ENCODE data around the gene ZFP1.
"Not testable (repeated sequence)": the region's sequence is repeated elsewhere in the genome, so short reads cannot be mapped to it uniquely, and the experiment has no call there.

ZFP1 gene

DNA sequence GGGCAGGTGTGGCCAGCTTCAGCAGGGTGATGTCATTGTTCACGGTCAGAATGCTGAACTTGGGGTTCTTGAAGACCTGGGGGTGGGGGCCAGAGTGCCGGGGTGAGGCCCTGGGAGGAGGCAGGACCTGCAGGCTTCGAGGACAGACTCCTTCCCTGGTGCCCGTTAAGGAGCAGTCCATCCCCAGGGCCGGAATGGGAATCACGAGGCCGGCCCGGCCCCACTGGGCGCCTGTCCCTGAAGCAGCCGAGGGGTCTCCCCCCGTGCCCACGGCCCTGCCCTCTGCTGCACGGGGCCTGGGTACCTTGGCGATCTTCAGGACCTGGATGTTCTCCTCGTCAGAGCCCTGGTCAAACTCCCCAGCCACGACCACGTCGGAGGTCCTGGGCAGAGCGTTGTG lies 57.1 kb downstream of the ZFP1 start:
- DNase-seq = not testable (repeated sequence)

- not testable (repeated sequence) for DNase-seq
Observed at GRCh38 chr16:75205961-75206748, 57.8 kb downstream of the ZFP1 start.

DNA sequence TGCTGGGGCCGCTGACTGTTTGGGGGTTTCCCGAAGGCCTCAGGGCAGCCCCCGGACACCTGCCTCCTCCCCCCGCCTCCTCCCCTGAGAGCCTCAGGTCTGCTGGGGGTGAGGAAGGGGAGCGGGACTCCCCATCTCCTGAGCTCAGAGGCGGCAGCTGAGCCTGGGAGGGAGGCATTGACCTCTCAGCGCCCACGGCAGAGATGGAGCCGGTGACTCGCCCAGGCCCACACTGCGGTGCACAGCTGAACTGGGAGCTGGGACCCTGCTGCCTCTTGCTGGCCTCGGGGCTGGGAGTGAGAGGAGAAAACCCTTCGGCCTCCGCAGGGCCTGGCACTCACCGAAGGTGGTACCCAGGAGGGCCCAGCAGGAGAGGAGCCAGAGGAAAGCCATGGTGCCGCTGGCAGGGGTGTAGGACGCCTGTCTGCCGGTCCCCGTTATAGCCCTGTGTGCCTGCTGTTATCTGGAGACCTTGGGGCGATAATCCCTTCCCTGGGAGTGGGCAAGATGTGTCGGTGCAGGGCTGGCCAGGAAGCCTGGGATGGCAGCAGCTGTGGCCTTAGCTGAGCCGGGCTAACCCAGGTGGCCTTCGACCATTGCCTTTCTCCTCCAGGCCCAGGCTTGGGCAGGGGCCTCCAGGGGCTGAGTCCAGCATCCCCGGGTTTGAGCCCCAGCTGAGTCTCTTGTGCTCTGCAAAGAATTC lies 58.6 kb downstream of the ZFP1 start, which contains the start of gene CTRB2:
TSS of gene CTRB2 (minus strand) at position 413 of the 703 bp plus-strand sequence. CDS start at position 393, 20 bp downstream.
- DNase-seq = no peak

- DNase-seq = no peak
Observed at GRCh38 chr16:75207831-75208230, 59.5 kb downstream of the ZFP1 start.

DNA sequence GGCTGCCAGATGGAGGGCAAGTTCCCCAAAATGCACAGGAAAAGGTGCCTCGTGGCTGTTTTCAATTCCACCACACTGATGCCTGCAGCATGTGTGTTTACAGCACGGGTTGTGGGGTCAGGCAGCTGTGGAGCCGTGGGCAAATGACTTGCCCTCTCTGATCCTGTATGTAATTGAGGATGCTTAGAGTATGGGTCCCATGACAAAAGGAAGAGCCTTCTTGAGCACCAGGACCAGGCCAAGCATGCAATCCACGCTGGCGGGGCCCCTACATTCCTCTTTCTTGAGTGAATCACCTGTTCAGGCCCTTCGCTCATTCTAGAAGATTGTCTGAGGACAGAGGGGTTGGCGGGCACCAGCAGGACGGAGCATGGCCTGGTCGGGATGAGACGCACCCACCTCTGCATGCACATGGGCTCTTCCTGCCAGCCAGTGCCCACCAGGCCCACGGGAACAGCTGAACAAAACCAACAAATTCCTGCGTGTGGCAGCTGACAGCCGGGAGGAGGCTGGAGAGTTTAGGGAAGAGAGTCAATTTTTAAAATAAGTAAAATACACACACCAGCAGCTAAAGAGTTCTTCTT lies 60.0 kb downstream of the ZFP1 start:
- no peak for DNase-seq

DNA sequence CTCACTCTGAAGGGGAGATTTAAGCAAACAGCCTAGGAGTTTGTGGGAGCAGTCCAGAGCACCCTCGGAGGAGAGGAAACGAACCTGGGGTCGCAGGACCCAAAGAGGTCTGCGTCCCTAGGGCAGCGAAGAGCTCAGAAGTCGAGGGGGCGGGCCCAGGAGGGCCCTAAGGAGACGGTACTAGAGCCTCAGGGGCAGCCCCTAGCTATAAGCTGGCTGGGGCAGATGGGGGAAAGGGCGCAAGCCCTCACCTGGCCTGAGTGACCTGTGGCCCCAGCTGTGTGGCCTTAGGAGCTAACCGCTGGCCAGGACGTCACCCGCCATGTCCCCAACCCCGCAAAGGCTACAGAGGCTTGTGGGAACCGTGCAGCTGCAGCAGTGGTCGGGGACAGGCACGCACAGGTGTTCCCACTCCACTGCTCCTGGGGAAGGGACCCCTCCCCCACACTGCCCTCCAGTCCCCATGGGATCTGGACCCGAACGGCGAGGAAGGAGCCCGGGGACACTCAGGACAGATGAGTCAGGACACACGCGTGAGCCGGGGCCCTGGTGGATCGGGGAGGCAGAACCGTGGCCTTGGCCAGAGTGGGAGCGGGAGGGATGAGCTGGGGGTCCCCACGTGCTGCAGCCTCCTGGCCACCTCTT lies 60.7 kb downstream of the ZFP1 start:
- no peak for DNase-seq

DNA sequence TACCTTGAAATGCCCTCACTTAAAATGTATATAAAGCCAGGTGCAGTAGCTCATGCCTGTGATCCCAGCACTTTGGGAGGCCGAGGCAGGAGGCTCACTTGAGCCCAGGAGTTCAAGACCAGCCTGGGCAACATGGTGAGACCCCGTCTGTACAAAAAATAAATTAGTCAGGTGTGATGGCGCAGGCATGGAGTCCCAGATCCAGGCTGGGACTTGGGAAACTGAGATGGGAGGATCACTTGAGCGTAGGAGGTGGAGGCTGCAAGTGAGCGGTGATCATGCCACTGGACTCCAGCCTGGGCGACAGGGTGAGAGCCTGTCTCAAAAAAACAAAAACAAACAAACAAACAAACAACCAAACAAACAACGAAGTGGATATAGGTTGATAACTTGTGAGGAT lies 61.2 kb downstream of the ZFP1 start:
- DNase-seq = not testable (repeated sequence)

- no peak for DNase-seq
Observed at GRCh38 chr16:75209944-75210343, 61.6 kb downstream of the ZFP1 start.

GRCh38 chr16:75211286-75211685 lies 63.0 kb downstream of the ZFP1 start:
- not testable (repeated sequence) for DNase-seq

- no peak for DNase-seq
Observed at GRCh38 chr16:75216127-75216526, 67.8 kb downstream of the ZFP1 start.

GRCh38 chr16:75216576-75216975 lies 68.3 kb downstream of the ZFP1 start:
- DNase-seq = no peak

GRCh38 chr16:75217389-75217851 lies 69.1 kb downstream of the ZFP1 start:
- no peak for DNase-seq

DNA sequence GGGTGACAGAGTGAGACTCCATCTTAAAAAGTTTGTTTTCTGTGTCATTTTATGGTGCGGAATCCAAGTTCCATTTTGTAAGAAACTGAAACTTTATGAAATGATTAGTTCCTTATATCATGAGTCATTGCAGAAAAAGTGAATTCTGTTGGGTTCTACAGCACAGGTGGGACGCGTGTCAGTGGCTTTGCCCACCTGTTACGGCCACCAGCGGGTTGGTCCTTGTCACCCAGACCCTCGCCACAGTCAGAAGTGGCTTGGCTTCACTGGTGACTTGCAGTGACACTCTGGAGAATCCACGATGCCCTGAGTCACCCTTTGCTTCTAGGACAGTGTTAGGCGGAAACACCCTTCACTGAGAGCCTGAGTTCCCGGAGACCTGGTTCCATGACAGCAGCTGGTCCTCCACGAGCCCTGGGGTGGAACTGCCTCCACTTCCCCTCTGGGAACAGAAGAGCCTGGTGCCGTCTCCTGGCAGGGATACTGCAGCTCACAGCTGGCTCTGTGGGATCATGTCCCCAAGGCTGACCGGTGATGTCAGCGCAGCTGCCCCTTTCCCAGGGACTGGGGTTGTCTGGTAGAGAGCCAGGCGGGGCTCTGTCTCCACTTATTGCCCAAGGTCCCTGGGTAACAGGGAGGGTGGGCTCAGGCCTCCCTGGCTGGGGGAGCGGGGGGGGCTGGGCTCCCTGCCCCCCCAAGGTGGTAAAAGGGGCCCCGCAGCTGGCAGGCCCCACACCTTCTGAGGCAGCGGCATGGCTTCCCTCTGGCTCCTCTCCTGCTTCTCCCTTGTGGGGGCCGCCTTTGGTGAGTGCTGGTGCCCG lies 70.1 kb downstream of the ZFP1 start, which contains the start of gene CTRB1:
TSS of gene CTRB1 (plus strand) at position 733 of the 821 bp plus-strand sequence. CDS start at position 753, 20 bp downstream.
- peak; percentile 10 for DNase-seq

DNA sequence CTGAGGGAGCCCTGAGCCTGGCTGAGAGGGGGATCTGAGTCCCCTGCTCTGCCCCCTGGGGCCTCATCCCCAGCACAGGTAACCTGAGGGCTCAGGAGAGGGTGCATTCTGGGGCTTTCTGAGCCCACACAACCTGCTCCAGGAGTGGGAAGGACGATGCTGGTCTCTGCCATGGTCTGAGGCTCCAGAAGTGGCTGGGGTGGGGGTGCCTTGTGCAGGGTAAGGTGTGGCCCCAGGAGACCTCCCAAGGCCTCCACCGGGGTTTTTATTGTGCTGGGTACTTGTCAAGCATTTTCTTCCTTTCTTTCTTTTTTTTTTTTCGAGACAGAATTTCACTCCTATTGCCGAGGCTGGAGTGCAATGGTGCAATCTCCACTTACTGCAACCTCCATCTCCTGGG lies 70.8 kb downstream of the ZFP1 start:
- DNase-seq = no peak

- DNase-seq = no peak
Observed at GRCh38 chr16:75219838-75220237, 71.5 kb downstream of the ZFP1 start.

Measured in DMS53 (cell line).